ENCODE results near the gene PRKCZ.

Gene PRKCZ

GRCh38 chr1:2070016-2070415 lies 19.8 kb downstream of the PRKCZ start:
- DNase-seq, result no peak

- no peak for DNase-seq
Measured at GRCh38 chr1:2070800-2071530, 20.8 kb downstream of the PRKCZ start.

GRCh38 chr1:2072109-2072806 lies 22.0 kb downstream of the PRKCZ start:
- no peak for DNase-seq

- DNase-seq, result no peak
Measured at GRCh38 chr1:2072891-2073290, 22.7 kb downstream of the PRKCZ start.

- no peak for DNase-seq
Measured at GRCh38 chr1:2073382-2074230, 23.4 kb downstream of the PRKCZ start.

GRCh38 chr1:2074396-2074795 lies 24.2 kb downstream of the PRKCZ start:
- DNase-seq, result no peak

- DNase-seq, result no peak
Measured at GRCh38 chr1:2074944-2075740, 24.9 kb downstream of the PRKCZ start.

GRCh38 chr1:2076826-2077225 lies 26.6 kb downstream of the PRKCZ start:
- no peak for DNase-seq

- no peak for DNase-seq
Measured at GRCh38 chr1:2078170-2078569, 28.0 kb downstream of the PRKCZ start.

- no peak for DNase-seq
Measured at GRCh38 chr1:2079396-2080085, 29.3 kb downstream of the PRKCZ start.

- no peak for DNase-seq
Measured at GRCh38 chr1:2080140-2080539, 29.9 kb downstream of the PRKCZ start.

- no peak for DNase-seq
Measured at GRCh38 chr1:2080884-2081283, 30.7 kb downstream of the PRKCZ start.

GRCh38 chr1:2081326-2081885 lies 31.2 kb downstream of the PRKCZ start:
- no peak for DNase-seq

- no peak for DNase-seq
Measured at GRCh38 chr1:2082064-2082463, 31.9 kb downstream of the PRKCZ start.

- DNase-seq, result no peak
Measured at GRCh38 chr1:2083666-2084065, 33.5 kb downstream of the PRKCZ start.

- DNase-seq, result no peak
Measured at GRCh38 chr1:2084306-2084705, 34.1 kb downstream of the PRKCZ start.

GRCh38 chr1:2085080-2085479 lies 34.9 kb downstream of the PRKCZ start:
- DNase-seq, result no peak

- DNase-seq, result no peak
Measured at GRCh38 chr1:2086446-2087078, 36.4 kb downstream of the PRKCZ start.

- DNase-seq, result no peak
Measured at GRCh38 chr1:2087766-2088165, 37.6 kb downstream of the PRKCZ start.

GRCh38 chr1:2088458-2088857 lies 38.2 kb downstream of the PRKCZ start:
- DNase-seq, result no peak

- no peak for DNase-seq
Measured at GRCh38 chr1:2089051-2089450, 38.8 kb downstream of the PRKCZ start.

Measured in DMS 273 treated with DMSO at 0.1 percent for 48 hours (cell line).